GM19193 (cell line): ENCODE measurements around the gene TMEM163.

Experiments used
- POLR2A ChIP-seq: IDR thresholded peaks from 4 replicates; pipeline ENCODE4 v1.6.1; 2011; ENCODE audit not compliant: insufficient read depth, insufficient read length; ENCODE audit errors: extremely low read depth

The TMEM163 gene

DNA sequence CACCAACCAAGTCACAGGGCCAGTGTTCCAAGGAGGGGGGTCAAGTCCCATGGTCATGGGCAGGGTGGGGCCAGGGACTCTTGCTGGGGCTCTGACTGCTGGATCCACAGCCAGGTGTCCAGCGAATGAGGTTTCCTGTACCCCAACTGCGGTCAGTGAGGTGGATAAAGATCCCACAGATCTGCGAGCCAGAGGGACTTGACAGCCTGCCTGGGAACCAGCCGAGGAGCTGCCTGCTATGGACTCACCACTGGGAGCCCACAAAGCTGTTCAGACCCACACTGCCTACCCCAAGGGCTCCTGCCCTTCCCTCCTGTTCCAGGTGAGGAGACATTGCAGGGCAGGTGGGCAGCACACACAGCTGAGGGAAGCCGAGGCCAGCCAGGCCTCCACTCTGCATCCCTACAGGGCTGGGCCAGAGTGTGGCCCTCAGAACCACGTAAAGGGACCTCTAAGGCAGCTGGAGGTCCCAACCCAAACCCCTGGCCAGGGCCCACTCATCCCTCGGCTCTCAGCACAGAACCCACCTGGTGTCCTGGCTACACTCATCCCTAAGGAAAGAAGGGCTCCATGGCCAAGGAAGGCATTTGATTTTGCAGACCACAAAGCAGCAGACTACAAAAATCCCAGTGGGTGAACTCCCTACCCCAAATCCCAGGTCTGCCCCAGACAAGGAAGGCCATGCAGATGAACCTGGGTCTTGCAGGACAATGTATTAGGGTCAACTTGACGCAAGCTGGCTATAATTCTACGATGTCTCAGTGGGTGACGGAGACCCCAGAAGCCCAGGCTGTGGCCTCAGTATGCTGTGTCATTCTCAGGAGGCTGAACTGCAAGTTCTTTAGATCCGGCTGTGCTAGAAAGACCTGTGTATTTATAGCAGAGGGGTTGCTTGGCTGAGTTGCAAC, 255.8 kb downstream of the TMEM163 start:
- no peak for TF ChIP-seq POLR2A

DNA sequence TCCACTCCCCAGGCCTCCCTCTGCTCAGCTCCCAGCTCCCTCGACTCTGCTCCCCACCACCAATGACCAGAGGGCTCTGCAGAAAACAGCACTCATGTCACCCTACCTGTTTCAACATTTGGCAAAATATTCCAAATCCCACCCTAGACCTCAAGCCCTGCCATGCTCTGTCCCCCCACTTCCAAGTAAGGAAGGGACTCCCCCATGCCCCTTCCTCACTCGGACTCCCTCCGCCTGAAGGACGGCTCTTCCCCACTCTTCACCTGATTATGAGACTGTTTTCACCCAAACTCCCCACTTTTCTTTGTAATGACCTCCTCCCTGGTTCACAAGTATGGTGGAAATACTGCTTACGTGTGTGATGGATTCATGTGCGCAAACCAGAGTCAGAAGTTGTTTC, 256.5 kb downstream of the TMEM163 start:
- no peak for TF ChIP-seq POLR2A

DNA sequence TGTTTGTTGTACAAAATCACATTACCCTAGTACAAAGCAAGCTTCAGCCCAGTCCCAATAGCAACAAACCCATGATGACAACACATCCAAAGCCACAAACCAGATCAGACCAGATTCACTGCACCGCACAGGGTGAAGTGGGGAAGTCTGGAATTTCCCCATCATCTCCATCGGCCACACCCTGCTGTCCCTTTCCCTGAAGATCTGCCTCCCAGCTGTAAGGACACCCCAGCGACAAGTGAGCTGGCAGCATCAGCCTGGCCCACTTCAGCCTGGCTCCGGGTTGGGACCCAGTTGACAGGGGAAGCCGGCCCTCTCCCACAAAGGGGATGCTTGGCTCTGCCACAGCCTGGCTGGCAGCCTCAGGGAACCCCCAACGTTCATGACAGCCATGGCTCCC, 257.3 kb downstream of the TMEM163 start:
- no peak for TF ChIP-seq POLR2A

DNA sequence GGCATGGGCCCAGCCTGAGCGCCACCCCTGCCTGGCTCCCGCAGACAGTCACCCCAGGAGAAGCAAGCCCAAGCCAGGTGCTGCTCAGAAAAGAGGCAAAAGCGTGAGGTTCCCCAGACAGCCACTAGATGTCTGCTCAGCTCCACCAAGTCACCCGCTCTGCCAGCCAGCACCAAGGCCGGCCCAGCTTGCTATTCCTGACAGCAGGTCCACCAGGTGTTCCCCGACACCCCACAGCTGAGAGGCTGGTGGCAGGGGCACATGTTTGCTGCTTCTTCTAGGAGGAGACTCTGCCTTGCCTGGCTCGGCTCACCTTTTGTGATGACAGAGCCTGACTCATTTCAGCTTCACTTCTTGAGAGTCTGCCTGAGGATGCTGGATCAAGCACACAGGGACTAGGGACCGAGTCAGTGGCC, 258.2 kb downstream of the TMEM163 start:
- TF ChIP-seq POLR2A: no peak

DNA sequence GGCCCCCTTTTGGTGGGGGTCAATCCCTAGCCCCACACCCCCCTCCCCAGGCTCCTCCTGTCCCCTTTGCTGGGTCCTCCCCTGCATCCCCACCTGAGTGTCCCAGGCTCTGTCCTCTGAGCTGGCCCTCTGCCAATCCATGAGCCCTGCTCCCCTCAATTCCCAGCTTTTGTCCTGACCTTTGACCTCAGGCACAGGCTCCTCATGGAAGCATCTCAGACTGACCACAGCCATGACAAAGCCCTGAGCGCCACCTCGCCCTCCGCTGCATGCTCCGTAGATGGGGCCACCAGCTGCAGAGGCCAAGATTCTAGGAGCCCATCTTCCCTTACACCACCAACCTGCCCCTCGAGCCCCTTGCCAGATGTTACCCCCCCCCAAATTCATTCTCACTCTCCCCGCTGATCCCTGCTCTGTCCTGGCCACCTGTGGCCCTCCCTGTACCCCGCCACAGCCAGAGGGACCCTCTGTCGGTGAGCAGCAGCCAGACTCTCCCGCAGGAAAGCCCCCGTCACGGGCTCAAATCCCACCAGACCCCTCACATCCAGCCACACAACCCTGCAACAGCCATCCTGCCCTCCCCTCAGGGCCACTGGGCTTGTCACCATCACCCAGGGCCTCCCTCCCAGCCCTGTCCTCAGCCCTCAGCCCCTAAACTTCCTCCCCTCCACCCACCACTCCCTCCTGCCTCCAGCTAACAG, 258.9 kb downstream of the TMEM163 start:
- TF ChIP-seq POLR2A: no peak

DNA sequence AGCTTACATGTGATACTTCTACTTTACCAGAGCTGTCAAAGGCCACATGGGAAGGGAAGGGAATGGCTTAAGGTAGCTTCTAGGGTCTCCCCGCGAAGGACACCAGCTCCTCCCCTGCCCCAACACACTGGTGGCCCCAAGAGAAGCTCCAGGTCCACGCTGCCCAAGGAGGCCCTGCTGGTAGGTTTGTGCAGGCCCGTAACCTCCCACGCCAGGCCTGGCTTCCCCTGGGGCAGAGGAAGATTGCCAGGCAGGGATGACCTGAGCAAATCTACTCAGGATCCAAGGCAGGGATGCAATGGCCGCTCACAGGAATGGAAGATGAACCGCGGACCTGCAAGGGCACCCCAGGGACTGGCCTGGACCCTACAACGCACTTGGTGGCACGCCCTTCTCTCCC, 259.9 kb downstream of the TMEM163 start:
- no peak for TF ChIP-seq POLR2A

DNA sequence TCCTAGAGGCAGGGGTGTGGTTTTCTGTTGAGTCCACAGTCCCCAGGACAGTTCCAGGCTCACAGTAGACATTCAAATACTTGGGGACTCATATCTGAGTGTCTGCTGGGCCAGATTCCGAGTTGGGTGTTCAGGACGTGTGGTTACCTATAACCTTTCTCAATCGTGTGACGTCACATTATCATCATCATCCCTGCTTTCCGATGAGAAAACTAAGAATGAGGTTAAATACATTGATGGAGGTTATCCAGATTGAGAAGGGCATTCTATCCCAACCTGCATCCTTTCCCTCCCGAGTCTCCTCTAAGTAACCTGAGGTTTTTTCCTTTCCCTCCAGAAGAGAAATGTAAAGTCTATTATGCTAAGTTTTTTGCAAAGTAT, 260.3 kb downstream of the TMEM163 start:
- TF ChIP-seq POLR2A: no peak

DNA sequence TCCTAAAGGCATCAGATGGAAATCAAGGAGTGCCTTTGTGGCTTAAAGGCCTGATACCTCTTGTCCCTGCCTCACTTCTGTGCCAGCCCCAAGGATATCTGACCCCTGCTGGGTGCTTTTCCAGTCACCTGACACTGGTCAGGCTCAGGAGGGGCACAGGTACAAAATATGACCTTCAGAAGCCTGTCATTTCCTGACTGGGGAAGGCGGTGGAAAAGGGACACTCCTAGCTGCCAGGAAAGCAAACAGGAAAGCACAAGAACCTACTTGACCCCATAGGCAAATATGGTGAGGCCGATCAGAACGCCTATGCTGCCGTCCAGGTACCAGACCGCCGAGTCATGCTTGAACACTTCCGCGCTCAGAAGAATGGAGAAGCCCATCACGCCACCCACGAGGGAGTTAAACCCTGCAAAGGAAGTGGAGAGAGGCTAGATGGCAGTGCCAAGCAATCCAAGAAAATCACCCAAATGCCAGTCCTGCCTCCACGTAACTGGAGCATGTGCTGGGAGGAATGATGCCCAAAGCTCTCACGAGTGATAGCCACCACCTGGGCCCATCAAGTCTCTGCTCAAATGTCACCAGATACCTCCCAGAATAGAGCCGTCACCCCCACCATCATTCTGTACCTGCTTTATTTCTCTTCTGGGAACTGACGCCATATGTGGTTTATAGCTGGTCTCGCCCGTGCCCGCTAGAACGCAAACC, 260.9 kb downstream of the TMEM163 start:
- no peak for TF ChIP-seq POLR2A

DNA sequence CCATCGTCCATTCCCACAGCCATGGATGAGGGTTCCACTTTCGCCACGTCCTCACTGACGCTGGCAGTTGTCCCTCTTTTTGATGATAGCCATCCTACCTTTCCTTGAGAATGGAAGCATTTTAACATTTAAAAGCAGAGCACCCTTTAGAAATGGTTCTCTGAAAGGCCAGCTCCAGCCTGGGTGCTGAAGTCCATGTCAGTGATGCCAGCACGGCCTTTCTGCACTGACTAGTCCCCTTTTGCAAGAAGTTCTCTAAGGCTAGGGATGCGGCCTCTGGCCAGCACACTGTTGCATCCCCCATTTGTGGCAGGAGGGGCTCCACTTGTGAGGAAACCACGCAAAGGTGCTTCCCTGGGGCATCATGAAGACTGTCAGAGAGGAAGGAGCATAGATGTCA, 261.4 kb downstream of the TMEM163 start:
- TF ChIP-seq POLR2A: no peak

DNA sequence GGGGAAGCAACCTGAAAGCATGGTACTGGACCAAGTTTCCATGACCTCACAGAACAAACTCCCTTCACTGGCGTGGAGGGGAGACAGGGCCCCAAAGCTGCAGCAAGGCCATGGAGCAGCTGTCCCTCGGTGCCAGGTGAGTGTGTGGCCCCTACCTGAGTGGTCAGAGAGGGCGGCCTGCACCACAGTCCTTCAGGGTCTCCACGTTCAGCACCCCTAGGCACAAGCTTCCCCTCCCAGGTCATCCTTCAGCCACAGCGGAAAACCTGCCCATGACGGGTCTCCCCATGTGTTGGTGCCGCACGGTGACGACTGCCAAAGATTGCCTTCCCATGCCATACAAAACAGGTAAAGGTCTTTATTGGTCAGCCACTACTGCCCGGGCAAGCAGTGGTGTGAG, 263.4 kb downstream of the TMEM163 start:
- no peak for TF ChIP-seq POLR2A

DNA sequence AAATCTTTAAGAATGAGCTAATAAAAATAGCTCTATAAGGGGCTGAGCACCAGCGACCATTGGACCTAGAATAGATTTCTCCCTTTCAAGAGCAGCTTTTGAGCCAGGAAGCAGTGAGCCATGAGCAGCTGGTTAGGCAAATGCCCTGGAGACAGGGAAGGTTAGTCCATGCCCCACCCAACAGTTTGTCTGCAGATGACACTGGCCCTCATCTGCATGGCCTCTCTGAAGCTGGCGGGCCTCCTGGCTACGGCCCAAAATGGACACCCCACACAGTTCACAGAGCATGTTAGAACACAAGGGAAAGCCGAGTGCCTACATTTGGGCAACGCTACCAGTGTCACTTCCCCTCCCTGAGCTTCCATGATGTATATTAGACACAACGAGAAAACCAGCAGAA, 263.9 kb downstream of the TMEM163 start:
- no peak for TF ChIP-seq POLR2A

DNA sequence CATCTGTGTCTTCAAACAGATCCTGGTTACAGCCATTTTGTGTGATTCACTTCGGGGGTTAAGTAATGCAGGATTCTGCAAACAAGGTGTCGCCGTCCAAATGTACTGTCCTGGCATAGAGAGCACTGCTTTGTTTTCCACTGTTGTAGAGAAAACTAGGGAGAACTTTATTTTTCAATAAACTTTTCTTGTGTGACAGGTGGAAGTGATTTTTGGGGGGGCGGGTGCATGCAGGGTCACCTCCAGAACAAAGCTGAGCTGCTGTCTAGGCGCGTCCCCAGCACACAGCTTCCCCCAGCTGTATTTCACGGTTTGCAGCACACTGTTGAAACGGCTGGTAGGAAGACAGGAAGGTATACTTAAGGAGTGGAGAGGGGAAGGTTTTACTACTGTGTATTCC, 264.4 kb downstream of the TMEM163 start:
- no peak for TF ChIP-seq POLR2A

DNA sequence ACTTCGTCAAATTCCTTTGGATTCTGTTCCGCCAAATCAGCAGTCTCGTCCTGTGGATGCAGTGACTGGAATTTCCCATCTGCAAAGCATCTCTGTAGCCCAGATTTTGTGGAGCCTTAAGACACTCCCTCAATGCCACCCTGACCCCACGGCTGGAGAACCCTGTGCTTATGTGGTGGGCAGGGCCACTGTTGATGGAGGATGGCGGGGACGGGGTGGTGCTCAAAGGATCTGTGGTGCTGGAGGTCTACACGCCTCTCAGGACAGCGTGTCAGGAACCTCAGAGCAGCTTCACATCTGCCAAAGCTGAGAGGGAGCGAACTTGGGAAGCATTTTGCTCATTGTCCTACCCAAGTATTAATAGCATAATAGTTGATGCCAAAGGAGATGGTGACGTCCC, 264.8 kb downstream of the TMEM163 start:
- TF ChIP-seq POLR2A: no peak

DNA sequence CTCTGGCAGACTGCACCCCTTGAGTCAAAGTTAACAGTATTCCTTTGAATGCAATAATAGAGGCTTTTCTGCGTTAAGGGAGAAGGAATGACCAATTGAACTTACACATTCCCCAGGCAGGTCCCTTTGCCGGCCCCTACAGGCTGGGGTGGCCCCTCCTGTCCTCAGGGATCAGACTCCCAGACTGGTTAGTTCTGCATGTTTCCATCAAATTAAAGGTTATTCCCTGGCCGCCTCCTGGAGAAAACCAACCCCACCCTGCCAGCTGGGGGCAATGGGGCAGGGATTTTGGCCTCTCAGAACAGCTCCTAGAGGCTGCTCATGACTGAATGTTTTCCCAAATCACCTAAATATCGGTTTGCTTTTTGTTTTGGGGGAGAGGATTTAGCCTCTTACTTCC, 265.3 kb downstream of the TMEM163 start:
- TF ChIP-seq POLR2A: no peak

DNA sequence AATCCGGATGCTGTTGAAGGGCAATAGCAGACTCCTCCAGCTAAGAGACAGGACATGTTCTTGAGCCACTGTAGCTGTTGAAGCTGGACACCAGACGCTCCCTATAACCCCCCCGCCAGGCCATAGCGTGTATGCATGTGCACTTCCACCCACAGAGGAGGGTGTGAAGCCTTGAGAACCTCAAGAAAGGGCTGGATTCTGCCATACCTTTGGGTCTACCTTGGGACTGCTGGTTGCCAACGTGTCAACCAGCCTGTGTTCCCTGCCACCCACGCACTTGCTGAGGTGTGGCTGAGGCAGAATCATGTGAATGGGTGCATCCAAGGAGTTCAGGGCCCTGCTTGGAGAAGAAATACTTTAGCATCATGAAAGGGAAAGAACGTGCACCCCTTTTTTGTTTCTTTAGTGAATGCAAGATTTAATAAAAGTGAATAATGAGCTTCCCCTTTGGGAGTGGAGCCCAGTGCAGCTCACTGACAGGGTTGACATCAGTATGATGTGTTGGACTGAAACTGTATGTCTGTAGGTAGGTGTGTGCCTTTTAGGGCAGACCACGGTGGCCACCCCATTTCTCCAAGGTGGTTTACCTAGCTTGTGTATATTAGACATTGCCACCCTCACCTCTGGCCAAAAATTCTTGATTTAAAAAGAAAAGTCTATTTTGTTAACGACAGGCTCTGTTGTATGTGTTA, 266.6 kb downstream of the TMEM163 start:
- TF ChIP-seq POLR2A: no peak
